ENCODE results near the gene TMTC4. TPM values are rescaled to one million over a fixed set of nuclear protein-coding genes. Genes with fewer than 3 reads are reported as not detected.

The TMTC4 gene
- polyA plus RNA-seq, 2 of the 4 experiments (the other 2 are of a cell fraction), result 15.6 to 17.5 TPM

DNA sequence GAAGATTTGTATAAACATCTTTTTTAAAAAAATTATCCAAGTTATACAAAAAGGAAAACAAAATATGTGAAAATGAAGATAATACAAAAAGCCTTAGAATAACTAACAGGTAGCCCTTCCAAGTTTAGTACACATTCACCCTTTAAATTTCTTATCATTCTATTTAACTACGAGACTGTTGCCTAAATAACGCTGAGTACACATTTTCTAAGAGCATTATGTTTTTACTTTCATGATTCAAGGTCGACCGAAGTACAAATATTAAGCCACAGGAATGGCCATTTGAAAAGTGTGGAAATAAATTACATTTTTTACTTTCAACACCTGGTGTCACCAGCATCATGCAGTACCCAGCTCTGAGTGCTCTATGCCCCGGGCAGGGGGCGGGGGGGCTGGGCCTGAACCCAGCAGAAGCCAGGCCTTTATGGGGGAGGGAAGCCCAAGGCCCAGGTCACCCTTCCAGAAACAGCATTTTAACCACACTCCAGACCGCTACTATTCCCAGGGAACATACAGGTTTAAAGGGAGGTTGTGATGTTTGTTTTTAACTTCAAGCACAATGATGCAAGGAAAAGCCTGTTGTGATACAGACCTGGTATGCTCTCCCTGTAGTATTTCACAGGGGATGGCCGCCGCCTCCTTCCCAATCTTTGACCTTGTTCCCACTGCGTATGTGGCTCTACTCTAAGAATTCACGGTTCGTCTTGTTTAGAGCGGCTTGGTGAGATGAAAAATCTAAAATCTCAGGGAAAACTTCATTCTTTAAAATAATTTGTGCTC lies 110.0 kb downstream of the TMTC4 start:
- Histone ChIP-seq H3K4me2 (no peak overlapping the region), H3K27ac (no peak overlapping the region), H3K4me1 (peaks cover 10% of the 10 kb centered on the region; the same call in 2 of the 3 replicates), H3K9me3 (no peaks in the 10 kb centered on the region), H3K4me3 (no peak overlapping the region)
- ChIA-PET CTCF (interaction anchor here (1.1 kb wide), 1 partner anchor 8 kb away, joined by 4 read pairs; no protein-coding TSS in a partner anchor), POLR2A (no interaction called here)
- DNase-seq (ENCODE audit: low read depth in 1 of 2, low spot score in 1 of 2), result no peak
- TF ChIP-seq CEBPB (IDR thresholded peaks at IDR 0.05), result no peak
- peak; percentile 47 for TF ChIP-seq MAFK (IDR thresholded peaks at IDR 0.05; ENCODE audit: partially characterized antibody)
- TF ChIP-seq BHLHE40 (IDR thresholded peaks at IDR 0.05; ENCODE audit: low read depth, low read length), result no peak
- TF ChIP-seq, protein P1, sequence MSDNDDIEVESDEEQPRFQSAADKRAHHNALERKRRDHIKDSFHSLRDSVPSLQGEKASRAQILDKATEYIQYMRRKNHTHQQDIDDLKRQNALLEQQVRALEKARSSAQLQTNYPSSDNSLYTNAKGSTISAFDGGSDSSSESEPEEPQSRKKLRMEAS (IDR thresholded peaks at IDR 0.05), result no peak
- TF ChIP-seq HOXB13 (CRISPR knock-in tag; IDR thresholded peaks at IDR 0.05; ENCODE audit: low read depth), result no peak
- no peak for TF ChIP-seq ZFP36 (IDR thresholded peaks at IDR 0.05; ENCODE audit: borderline replicate concordance, partially characterized antibody)
- no peak for TF ChIP-seq NR3C1 (IDR thresholded peaks at IDR 0.05)
- WGBS (ENCODE audit: missing lambda C conversion rate), result 84% methylated on average over 11 of the region's 13 CpGs
- no peak for ATAC-seq
- no peak for FAIRE-seq

DNA sequence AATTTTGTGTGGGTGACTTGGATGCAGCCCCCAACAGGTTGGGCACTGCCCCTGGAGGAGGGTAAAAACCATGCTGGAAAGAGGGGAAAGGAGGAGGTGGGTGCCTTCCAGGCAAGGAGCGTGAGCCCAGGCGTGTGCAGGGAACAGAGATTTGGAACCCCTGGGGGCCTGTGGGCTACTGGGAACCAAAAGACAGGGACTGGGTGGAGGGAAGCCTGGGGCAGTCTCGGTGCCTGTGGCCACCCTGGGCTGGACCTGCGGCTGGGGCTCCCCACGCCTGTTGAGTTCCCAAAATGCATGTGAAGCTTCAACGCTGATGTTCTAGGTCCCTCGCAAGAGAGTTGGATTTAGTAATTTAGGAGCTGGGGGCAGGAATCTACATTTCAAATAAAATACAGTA lies 110.8 kb downstream of the TMTC4 start:
- CTCF ChIA-PET, result interaction anchor here (1.1 kb wide), 1 partner anchor 9 kb away, joined by 4 read pairs; no protein-coding TSS in a partner anchor

DNA sequence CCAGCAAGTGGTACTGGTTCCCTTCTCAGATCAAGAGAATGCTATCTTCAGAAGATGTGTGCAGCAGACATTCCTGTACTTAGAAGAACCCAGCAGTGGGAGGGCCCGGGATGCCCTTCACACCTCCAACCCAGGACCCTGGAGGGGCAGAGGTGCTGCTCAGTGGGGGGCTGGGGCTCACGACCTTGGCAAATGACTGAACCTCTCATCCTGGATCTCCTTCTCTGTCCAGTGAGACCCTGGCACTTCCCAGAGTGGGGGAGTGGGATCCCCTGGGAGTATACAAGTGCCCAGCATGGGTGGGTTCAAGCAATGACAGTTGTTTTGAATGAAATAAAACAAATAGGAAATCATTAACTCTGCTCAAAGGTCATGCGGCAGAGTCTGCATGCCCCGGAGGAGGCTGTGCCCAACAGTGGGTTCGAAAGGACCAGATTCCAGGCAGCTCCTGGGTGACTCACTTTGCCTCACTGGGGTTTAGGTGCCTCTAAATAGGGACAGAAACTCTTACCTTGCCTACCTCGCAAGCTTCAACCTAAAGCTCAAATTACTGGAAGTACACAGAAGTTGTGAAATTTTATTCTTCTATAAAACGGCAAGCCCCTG lies 112.9 kb downstream of the TMTC4 start:
- TF ChIP-seq HOXB13 (CRISPR knock-in tag; IDR thresholded peaks at IDR 0.05; ENCODE audit: low read depth) (no peak), SMC3 (IDR thresholded peaks at IDR 0.05) (no peak), NPAS2 (CRISPR knock-in tag; IDR thresholded peaks at IDR 0.05; ENCODE audit: borderline replicate concordance) (no peak), MAFK (IDR thresholded peaks at IDR 0.05; ENCODE audit: partially characterized antibody) (no peak), FOSL2 (IDR thresholded peaks at IDR 0.05) (no peak), FOSL2 (CRISPR knock-in tag; IDR thresholded peaks at IDR 0.05) (no peak), RARB (CRISPR knock-in tag; IDR thresholded peaks at IDR 0.05) (no peak)
- WGBS (ENCODE audit: missing lambda C conversion rate), result 22% methylated on average over 5 of the region's 7 CpGs
- H3K4me1 ChIP-seq, result peaks cover 10% of the 10 kb centered on the region; the same call in 2 of the 3 replicates
- ChIA-PET CTCF (interaction anchor here (0.7 to 1.5 kb wide), 2 partner anchors 11 to 645 kb away, joined by 3 to 9 read pairs; no protein-coding TSS in a partner anchor), POLR2A (no interaction called here)
- peak overlapping the region; percentile 33; the same call in 1 of the 3 replicates for H3K4me2 ChIP-seq
- no peak overlapping the region; a peak in 1 of 6 replicates for H3K27ac ChIP-seq
- H3K4me3 ChIP-seq, result no peak overlapping the region
- no peaks in the 10 kb centered on the region for H3K9me3 ChIP-seq
- FAIRE-seq (no peak), DNase-seq (ENCODE audit: low read depth in 1 of 2, low spot score in 1 of 2) (no peak), ATAC-seq (no peak)

More for the DNA sequence above, 110.8 kb downstream of the TMTC4 start:
- Histone ChIP-seq H3K4me3 (no peak overlapping the region), H3K4me1 (peaks cover 10% of the 10 kb centered on the region; the same call in 2 of the 3 replicates), H3K9me3 (no peaks in the 10 kb centered on the region), H3K4me2 (no peak overlapping the region), H3K27ac (no peak overlapping the region)
- TF ChIP-seq EHF (CRISPR knock-in tag; IDR thresholded peaks at IDR 0.05) (no peak), NR3C1 (IDR thresholded peaks at IDR 0.05) (no peak), ESRRA (IDR thresholded peaks at IDR 0.05; ENCODE audit: borderline replicate concordance, low read length) (no peak), KDM5A (IDR thresholded peaks at IDR 0.05) (no peak), HOXA7 (CRISPR knock-in tag; IDR thresholded peaks at IDR 0.05) (no peak), ZNF302 (CRISPR knock-in tag; IDR thresholded peaks at IDR 0.05) (no peak), CBX2 (IDR thresholded peaks at IDR 0.05; ENCODE audit: borderline replicate concordance, low read depth) (no peak)
- no peak for DNase-seq (ENCODE audit: low read depth in 1 of 2, low spot score in 1 of 2)
- 91% methylated on average over 7 of the region's 7 CpGs for WGBS (ENCODE audit: missing lambda C conversion rate)
- no peak for ATAC-seq
- POLR2A ChIA-PET, result no interaction called here
- FAIRE-seq, result no peak

DNA sequence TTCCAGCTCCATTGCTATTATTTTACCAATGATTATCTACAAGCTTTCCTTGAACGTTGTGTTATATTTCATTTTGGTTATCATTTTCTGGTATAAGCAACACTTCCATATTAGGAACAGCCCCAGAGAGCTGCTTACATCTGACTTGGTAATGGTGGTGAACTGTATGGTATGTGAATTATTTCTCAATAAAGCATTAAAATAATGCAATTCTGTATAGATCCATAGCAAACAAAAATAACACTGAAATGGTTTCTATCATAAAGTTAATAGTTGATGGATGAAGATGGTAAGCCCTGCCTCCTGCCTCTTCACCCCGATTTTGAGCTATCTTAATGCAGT lies 113.5 kb downstream of the TMTC4 start:
- peaks cover 10% of the 10 kb centered on the region; the same call in 2 of the 3 replicates for H3K4me1 ChIP-seq
- TF ChIP-seq ZSCAN20 (CRISPR knock-in tag; IDR thresholded peaks at IDR 0.05), result no peak
- TF ChIP-seq, protein P2, sequence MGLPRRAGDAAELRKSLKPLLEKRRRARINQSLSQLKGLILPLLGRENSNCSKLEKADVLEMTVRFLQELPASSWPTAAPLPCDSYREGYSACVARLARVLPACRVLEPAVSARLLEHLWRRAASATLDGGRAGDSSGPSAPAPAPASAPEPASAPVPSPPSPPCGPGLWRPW (IDR thresholded peaks at IDR 0.05), result no peak
- TF ChIP-seq ZFP36 (IDR thresholded peaks at IDR 0.05; ENCODE audit: borderline replicate concordance, partially characterized antibody), result no peak
- TF ChIP-seq, protein P3, sequence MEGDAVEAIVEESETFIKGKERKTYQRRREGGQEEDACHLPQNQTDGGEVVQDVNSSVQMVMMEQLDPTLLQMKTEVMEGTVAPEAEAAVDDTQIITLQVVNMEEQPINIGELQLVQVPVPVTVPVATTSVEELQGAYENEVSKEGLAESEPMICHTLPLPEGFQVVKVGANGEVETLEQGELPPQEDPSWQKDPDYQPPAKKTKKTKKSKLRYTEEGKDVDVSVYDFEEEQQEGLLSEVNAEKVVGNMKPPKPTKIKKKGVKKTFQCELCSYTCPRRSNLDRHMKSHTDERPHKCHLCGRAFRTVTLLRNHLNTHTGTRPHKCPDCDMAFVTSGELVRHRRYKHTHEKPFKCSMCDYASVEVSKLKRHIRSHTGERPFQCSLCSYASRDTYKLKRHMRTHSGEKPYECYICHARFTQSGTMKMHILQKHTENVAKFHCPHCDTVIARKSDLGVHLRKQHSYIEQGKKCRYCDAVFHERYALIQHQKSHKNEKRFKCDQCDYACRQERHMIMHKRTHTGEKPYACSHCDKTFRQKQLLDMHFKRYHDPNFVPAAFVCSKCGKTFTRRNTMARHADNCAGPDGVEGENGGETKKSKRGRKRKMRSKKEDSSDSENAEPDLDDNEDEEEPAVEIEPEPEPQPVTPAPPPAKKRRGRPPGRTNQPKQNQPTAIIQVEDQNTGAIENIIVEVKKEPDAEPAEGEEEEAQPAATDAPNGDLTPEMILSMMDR (IDR thresholded peaks at IDR 0.05), result no peak
- TF ChIP-seq JUN (IDR thresholded peaks at IDR 0.05), result no peak
- no peak for TF ChIP-seq FOSB (CRISPR knock-in tag; IDR thresholded peaks at IDR 0.05)
- TF ChIP-seq HOXA7 (CRISPR knock-in tag; IDR thresholded peaks at IDR 0.05), result no peak
- no peak for TF ChIP-seq TP53 (CRISPR knock-in tag; IDR thresholded peaks at IDR 0.05)
- no peak for TF ChIP-seq RFX5 (IDR thresholded peaks at IDR 0.05)
- no peak overlapping the region for H3K4me3 ChIP-seq
- H3K27ac ChIP-seq, result no peak overlapping the region; a peak in 1 of 6 replicates
- WGBS (ENCODE audit: missing lambda C conversion rate), result 54% methylated on average over 2 of the region's 2 CpGs
- H3K4me2 ChIP-seq, result no peak overlapping the region
- POLR2A ChIA-PET, result no interaction called here
- H3K9me3 ChIP-seq, result no peaks in the 10 kb centered on the region
- CTCF ChIA-PET, result interaction anchor here (1.9 kb wide), 1 partner anchor 12 kb away, joined by 8 read pairs; no protein-coding TSS in a partner anchor
- FAIRE-seq (no peak), DNase-seq (ENCODE audit: low read depth in 1 of 2, low spot score in 1 of 2) (no peak), ATAC-seq (no peak)
